ENCODE data around the gene ZNF668. TPM values are rescaled to one million over a fixed set of nuclear protein-coding genes. Genes with fewer than 3 reads are reported as not detected.

The ZNF668 gene
- total and polyA plus RNA-seq, 7 donors = 4.8 to 12.5 (median 6.4) TPM

DNA sequence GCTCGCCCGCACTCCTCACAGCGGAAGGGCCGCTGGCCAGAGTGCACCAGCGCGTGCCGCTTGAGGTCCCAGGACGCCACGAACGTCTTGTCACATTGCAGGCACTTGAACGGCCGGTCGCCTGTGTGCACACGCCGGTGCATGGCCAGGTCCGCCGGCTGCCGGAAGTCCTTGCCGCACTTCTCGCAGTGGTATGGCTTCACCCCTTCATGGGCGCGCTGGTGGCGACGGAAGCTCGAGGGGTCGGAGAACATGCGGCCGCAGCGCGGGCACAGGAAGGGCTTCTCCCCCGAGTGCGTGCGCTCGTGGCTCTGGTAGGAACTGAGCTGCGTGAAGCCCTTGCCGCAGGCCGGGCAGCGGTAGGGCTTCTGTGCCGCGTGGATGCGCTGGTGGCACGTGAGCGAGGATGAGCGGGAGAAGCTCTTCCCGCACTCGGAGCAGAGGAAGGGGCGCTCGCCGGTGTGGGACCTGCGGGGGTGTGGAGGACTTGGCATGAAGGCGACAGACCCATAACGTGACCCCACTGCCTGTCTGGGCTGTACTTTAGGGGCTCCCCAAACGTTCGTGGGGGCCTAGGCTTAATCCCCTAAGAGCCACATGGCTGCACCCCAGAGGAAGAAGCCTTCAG is 12.1 kb downstream of the ZNF668 start:
- DNase-seq = no peak
- peaks cover 8 to 28% (median 15%) of the 10 kb centered on the region in 4 donors for H3K36me3 ChIP-seq
- no peak overlapping the region for H3K27ac ChIP-seq
- intact Hi-C loops (cut with DNase I) = no loop called here
- H3K4me1 ChIP-seq = peaks cover 0 to 18% (median 8%) of the 10 kb centered on the region in 4 donors
- H3K4me3 ChIP-seq = no peak overlapping the region
- no peaks in the 10 kb centered on the region for H3K27me3 ChIP-seq
- H3K9me3 ChIP-seq = no peaks in the 10 kb centered on the region
- no peak for TF ChIP-seq EP300 (IDR thresholded peaks at IDR 0.05)
- TF ChIP-seq POLR2A (IDR thresholded peaks at IDR 0.05) = no peak
- no peak for TF ChIP-seq POLR2AphosphoS5 (IDR thresholded peaks at IDR 0.05)
- TF ChIP-seq, protein P1, sequence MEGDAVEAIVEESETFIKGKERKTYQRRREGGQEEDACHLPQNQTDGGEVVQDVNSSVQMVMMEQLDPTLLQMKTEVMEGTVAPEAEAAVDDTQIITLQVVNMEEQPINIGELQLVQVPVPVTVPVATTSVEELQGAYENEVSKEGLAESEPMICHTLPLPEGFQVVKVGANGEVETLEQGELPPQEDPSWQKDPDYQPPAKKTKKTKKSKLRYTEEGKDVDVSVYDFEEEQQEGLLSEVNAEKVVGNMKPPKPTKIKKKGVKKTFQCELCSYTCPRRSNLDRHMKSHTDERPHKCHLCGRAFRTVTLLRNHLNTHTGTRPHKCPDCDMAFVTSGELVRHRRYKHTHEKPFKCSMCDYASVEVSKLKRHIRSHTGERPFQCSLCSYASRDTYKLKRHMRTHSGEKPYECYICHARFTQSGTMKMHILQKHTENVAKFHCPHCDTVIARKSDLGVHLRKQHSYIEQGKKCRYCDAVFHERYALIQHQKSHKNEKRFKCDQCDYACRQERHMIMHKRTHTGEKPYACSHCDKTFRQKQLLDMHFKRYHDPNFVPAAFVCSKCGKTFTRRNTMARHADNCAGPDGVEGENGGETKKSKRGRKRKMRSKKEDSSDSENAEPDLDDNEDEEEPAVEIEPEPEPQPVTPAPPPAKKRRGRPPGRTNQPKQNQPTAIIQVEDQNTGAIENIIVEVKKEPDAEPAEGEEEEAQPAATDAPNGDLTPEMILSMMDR (IDR thresholded peaks at IDR 0.05) = no peak
- WGBS, 2 donors = 97% methylated on average over 54 of the region's 54 CpGs

DNA sequence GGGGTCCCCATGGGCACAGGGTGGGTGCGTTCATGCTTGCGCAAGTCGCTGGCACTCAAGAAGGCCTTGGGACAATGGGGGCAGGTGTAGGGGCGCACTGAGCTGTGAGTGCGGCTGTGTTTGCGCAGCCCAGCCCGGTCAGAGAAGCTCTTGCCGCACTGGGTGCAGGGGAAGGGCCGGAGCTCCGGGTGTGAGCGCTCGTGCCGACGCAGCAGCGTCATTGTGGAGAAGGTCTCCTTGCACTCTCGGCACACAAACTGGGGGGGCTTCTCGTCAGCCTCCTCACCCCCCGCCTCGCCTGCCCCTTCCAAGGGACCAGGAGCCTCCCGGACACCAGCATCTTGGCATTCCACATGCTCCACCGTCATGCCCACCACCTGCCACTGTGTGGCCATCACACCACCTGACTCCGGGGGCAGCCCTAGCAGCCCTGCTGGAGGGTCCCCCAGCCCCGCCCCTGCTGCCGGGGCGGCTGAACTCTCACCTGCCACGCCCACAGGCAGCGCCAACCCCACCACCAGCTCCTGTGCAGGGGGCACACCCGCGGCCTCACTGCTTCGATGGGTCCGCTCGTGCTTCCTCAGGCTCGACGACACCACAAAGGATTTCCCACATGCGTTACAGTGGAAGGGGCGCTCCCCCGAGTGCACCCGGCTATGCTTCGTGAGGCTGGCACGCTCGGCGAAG is 12.8 kb downstream of the ZNF668 start:
- Histone ChIP-seq H3K4me3 (no peak overlapping the region), H3K27me3 (no peaks in the 10 kb centered on the region), H3K4me1 (peaks cover 0 to 18% (median 8%) of the 10 kb centered on the region in 4 donors), H3K36me3 (peaks cover 8 to 28% (median 15%) of the 10 kb centered on the region in 4 donors), H3K27ac (no peak overlapping the region), H3K9me3 (no peaks in the 10 kb centered on the region)
- TF ChIP-seq POLR2AphosphoS5 (IDR thresholded peaks at IDR 0.05) (no peak), EP300 (IDR thresholded peaks at IDR 0.05) (no peak), POLR2A (IDR thresholded peaks at IDR 0.05) (no peak)
- TF ChIP-seq, protein P1 (IDR thresholded peaks at IDR 0.05) = no peak
- intact Hi-C loops (cut with DNase I) = no loop called here
- no peak for DNase-seq
- WGBS, 2 donors = 96 to 97% methylated on average over 42 of the region's 42 CpGs

DNA sequence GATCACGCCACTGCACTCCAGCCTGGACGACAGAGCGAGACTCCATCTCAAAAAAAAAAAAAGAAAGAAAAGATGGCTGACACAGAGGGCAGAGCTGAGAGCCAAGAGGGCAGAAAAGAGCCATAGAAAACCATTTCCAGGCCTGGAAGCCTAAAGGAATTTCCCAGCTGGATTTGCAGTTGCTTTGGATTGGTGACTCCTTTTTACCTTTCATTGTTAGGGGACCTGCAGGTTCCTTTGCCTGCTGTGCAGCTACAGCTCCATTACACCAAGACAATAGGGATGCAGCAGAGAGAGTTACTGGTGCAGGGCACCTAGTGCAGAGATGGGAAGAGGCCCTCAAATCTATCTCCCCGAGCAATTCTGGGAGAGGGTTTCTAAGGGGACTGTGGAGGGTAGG is 18.4 kb downstream of the ZNF668 start:
- DNase-seq = no peak
- no peak overlapping the region for H3K27ac ChIP-seq
- no peaks in the 10 kb centered on the region for H3K9me3 ChIP-seq
- no peaks in the 10 kb centered on the region for H3K36me3 ChIP-seq
- 85 to 91% methylated on average over 4 of the region's 4 CpGs for WGBS, 2 donors
- H3K4me3 ChIP-seq = no peak overlapping the region
- intact Hi-C loops (cut with DNase I) = no loop called here
- no peaks in the 10 kb centered on the region for H3K27me3 ChIP-seq
- TF ChIP-seq POLR2AphosphoS5 (IDR thresholded peaks at IDR 0.05) (no peak), EP300 (IDR thresholded peaks at IDR 0.05) (no peak), POLR2A (IDR thresholded peaks at IDR 0.05) (no peak)
- TF ChIP-seq, protein P1 (IDR thresholded peaks at IDR 0.05) = no peak
- no peaks in the 10 kb centered on the region for H3K4me1 ChIP-seq

DNA sequence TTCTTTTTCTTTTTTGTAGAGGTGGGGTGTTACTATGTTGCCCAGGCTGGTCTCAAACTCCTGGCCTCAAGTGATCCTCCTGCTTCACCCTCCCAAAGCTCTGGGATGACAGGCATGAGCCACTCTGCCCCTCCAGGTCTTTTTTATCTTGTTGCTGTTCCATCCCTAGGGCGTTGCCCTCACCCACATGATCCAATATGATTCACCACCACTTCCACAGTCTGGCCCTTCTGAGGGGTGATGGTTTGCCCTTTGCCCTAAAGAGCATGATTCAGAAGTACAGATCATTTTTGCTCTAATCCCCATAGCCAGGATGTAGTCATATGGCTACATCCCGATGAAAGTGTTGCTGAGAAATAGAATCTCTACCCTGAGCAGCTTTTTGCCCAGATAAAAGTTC is 21.9 kb downstream of the ZNF668 start:
- Histone ChIP-seq H3K27ac (no peak overlapping the region), H3K4me3 (no peak overlapping the region), H3K27me3 (no peaks in the 10 kb centered on the region), H3K9me3 (no peaks in the 10 kb centered on the region), H3K4me1 (no peaks in the 10 kb centered on the region), H3K36me3 (no peaks in the 10 kb centered on the region)
- intact Hi-C loops (cut with DNase I) = no loop called here
- WGBS, 2 donors = 31 to 56% methylated on average over 2 of the region's 2 CpGs
- no peak for DNase-seq
- no peak for TF ChIP-seq EP300 (IDR thresholded peaks at IDR 0.05)

DNA sequence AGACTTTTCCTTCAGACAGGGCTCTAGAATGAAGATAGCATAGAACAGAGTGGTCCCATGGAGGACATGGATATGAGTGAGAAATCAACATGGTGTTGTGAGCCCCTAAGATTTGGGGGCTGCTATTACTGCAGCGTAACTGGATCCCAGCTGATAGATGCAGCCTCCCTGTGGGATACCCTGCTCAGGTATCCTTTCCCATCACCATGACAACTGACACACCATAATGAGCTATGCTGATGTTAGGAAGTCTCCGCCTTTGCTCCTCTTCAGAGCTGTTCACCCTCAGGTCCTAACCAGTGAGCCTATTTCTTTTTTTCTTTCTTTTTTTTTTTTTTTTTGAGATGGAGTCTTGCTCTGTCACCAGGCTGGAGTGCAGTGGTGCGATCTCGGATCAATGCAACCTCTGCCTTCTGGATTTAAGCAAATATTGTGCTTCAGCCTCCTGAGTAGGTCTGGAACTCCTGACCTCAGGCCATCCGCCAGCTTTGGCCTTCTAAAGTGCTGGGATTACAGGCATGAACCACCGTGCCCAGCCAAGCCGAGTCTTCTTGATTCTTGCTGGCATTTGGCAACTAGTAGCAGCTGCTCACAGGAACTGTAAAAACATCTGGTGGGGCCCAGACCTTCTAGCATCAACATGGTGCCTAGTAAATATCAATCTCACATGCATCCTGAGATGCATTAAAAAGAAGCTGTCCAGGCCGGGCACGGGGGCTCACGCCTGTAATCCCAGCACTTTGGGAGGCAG is 23.6 kb downstream of the ZNF668 start:
- intact Hi-C loops (cut with DNase I) = no loop called here
- DNase-seq = no peak
- H3K27ac ChIP-seq = no peak overlapping the region
- no peaks in the 10 kb centered on the region for H3K27me3 ChIP-seq
- no peak overlapping the region for H3K4me3 ChIP-seq
- no peaks in the 10 kb centered on the region for H3K36me3 ChIP-seq
- 81 to 86% methylated on average over 10 of the region's 10 CpGs for WGBS, 2 donors
- TF ChIP-seq, protein P1 (IDR thresholded peaks at IDR 0.05) = no peak
- TF ChIP-seq POLR2A (IDR thresholded peaks at IDR 0.05) (no peak), POLR2AphosphoS5 (IDR thresholded peaks at IDR 0.05) (no peak), EP300 (IDR thresholded peaks at IDR 0.05) (no peak)
- H3K4me1 ChIP-seq = no peaks in the 10 kb centered on the region
- no peaks in the 10 kb centered on the region for H3K9me3 ChIP-seq

Data from sigmoid colon (tissue), 7 donors.